T47D (cell line): Measurements from ENCODE around the gene SLC13A1.
"Not testable (repeated sequence)": the region's sequence is repeated elsewhere in the genome, so short reads cannot be mapped to it uniquely, and the experiment has no call there.

Experiments used
- DNase-seq, 2 experiments: peaks; one replicate each; pipeline versions ENCODE4 v3.0.0 to v3.0.0-alpha.2; 2011 to 2012; ENCODE audit warnings: low read depth in 1 of 2, low spot score in 1 of 2
- JUND ChIP-seq: IDR thresholded peaks from 2 replicates; pipeline ENCODE4 v1.6.1; 2012; ENCODE audit warnings: low read depth
- in situ Hi-C: cut with HindIII; loops from 2 replicates; pipeline ENCODE4 v1.10.0; 2016; ENCODE audit warnings: low sequenced_read_pairs, low pct_unique_long_range_greater_than_20kb

The SLC13A1 gene

DNA sequence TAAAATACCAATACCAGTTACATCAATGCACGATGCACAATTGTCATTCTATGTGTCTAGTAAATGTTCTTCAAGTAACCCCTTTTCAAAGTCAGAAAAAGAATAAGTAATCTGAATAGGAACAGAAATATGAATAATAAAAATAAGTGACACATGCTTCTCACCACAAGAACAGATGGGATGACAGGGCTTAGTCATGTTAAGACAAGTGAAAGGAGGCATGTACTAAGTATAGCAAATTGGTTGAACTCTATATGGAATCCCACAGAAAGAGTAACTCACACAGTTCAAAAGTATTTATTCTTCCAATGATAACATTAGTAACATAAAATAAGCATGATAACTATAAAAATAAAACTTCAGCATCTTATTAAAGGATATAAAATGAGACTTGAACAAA is 103.3 kb downstream of the SLC13A1 start:
- no peak for DNase-seq
- no peak for TF ChIP-seq JUND
- in situ Hi-C loops = no loop called here

GRCh38 chr7:123090456-123090855 is 109.3 kb downstream of the SLC13A1 start:
- in situ Hi-C loops = no loop called here
- no peak for DNase-seq
- TF ChIP-seq JUND = no peak

DNA sequence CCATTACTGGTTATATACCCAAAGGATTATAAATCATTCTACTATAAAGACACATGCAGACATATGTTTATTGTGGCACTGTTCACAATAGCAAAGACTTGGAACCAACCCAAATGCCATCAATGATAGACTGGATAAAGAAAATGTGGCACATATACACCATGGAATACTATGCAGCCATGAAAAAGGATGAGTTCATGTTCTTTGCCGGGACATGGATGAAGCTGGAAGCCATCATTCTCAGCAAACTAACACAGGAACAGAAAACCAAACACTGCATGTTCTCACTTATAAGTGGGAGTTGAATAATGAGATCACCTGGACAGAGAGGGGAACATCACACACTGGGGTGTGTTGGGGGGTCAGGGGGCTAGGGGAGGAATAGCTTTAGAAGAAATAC is 112.9 kb downstream of the SLC13A1 start:
- DNase-seq, in situ Hi-C loops: not testable (repeated sequence)

DNA sequence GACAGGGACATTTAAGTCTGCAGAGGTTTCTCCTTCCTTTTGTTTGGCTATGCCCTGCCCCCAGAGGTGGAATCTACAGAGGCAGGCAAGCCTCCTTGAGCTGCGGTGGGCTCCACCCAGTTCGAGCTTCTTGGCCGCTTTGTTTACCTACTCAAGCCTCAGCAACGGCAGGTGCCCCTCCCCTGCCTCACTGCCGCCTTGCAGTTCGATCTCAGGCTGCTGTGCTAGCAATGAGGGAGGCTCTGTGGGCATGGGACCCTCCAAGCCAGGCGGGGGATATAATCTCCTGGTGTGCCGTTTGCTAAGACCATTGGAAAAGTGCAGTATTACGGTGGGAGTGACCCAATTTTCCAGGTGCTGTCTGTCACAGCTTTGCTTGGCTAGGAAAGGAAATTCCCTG is 114.9 kb downstream of the SLC13A1 start:
- DNase-seq, in situ Hi-C loops: not testable (repeated sequence)

DNA sequence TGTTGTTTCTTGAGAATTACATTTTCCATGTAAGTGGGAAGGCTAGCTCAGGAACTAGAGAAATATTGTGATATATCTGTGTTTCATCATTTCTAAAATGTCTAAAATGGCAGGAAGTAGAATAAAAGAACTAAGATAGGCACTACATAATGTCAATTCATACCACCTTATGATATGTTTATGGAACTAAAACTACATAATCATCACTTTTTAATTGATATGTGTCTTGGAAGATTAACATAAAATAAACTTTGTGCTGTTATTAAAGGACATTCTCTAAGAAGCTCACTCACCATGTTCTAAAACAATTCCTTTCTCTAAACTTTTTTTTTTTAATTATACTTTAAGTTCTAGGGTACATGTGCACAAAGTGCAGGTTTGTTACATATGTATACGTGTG is 120.7 kb downstream of the SLC13A1 start:
- in situ Hi-C loops = no loop called here
- DNase-seq = no peak
- TF ChIP-seq JUND = no peak

DNA sequence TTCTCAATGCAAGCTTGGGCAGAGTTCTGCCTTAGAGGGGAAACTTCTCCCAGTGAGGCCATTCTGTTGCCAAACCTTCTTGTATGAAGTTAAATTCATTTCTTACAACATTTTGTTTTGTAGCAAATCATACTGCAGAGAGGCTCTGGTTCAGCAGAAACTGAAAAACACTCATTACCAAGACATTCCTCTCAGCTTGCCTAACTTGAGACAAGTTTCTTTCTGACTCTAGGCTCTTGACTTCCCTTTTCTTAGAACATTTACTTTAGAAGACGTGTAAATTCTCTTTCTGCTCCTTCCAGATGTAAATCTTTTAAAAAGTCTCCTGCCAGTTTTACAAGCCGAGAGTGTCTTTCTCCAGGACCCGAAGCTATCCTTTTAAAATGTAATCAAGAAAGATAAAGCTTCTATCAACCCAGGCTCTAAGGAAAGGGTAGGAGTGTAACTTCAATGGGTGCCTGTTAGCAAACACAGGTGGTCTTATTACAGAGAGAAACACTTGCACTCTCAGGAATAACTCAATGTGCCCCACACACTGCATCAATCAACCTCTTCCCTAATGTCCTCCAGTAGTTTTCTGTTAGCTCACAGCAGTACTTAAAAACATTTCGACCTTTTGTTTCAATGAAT is 123.8 kb downstream of the SLC13A1 start:
- no peak for DNase-seq
- in situ Hi-C loops = no loop called here
- no peak for TF ChIP-seq JUND

DNA sequence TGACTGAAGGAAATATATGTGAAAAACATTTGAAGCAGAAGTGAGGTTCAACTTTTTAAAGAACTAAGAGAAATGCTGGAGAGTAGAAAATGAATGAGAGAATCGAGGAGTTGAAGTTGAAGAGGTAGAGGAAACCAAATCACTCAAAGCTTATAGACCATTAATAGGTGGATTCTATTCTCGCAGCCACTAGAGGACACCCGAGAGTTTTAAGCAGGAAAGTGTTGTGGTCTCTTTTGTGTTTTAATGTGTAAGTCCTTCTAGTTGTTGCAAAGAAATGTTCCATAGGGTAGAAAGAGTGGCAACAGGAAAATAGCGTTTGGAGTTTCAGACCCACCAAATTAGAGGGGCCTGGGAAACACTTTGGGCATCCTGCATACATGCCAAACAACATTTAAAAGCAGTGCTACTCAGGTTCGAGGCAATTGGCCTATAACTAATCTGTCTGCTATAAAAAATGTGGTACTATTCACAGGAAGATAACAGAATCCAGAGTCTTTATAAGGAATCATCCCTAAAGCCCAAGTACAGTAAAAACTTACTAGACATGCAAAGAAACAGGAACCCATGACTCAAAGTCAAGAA is 129.0 kb downstream of the SLC13A1 start:
- in situ Hi-C loops = no loop called here

GRCh38 chr7:123067814-123068213 is 132.0 kb downstream of the SLC13A1 start:
- in situ Hi-C loops = no loop called here
- TF ChIP-seq JUND = no peak
- no peak for DNase-seq

More for the DNA sequence above, 129.0 kb downstream of the SLC13A1 start:
- TF ChIP-seq JUND = no peak
- peak; percentile 23 to 67 for DNase-seq
